GM12878 (cell line): Measurements from ENCODE around the gene HS3ST3A1. TPM values are rescaled to one million over a fixed set of nuclear protein-coding genes. Genes with fewer than 3 reads are reported as not detected.
A peak's percentile ranks its signal among the peaks of the same experiment; 100 is the strongest.

Experiments used
- ATAC-seq: fragments of 200-7000 bp; cut with Tn5 transposase; 3 replicates; pipeline ENCODE4 v1.9.1; 2020; ENCODE audit warnings: mild to moderate bottlenecking, moderate library complexity
- BruUV-seq: library from RNA; stranded (reverse); fragments of 400-500 nt; replicated peaks from 2 replicates; lab custom pipeline; 2021; lab: Mats Ljungman, UMichigan
- CTCF ChIA-PET: fragments of 300-600 bp; sonication (Branson Sonifier 250); formaldehyde crosslinking; extraction: SDS; loops from one replicate; lab custom pipeline; 2021; ENCODE audit warnings: inconsistent platforms; lab: Yijun Ruan, JAX
- POLR2A ChIA-PET: fragments of 350-600 bp; formaldehyde crosslinking; extraction: SDS; loops from one replicate; lab custom pipeline; 2021; ENCODE audit warnings: inconsistent platforms; lab: Charles Lee
- RAD21 ChIA-PET: fragments of 300-600 bp; sonication (Branson Sonifier 250); formaldehyde crosslinking; loops from one replicate; lab custom pipeline; 2023; ENCODE audit warnings: antibody characterized with exemption; ENCODE audit not compliant: unreplicated experiment; lab: Charles Lee
- SMC1A ChIA-PET: fragments of 300-600 bp; sonication (Branson Sonifier 250); formaldehyde crosslinking; loops from one replicate; lab custom pipeline; 2023; ENCODE audit not compliant: unreplicated experiment, uncharacterized antibody; lab: Charles Lee
- DNase-seq: peaks from one replicate; pipeline ENCODE4 v3.0.0-alpha.2; 2011; ENCODE audit warnings: low read depth, low spot score
- FAIRE-seq: peaks from 3 replicates; lab custom pipeline; 2011; peaks lifted over from hg19 to GRCh38; lab: Jason Lieb, UNC
- H2AFZ ChIP-seq: 2 replicates; pipeline ENCODE4 v1.6.0; 2011; ENCODE audit warnings: low read depth, low read length, control low read depth; ENCODE audit not compliant: control insufficient read depth
- H3K27ac ChIP-seq: 2 replicates; pipeline ENCODE4 v1.5.1; 2011; ENCODE audit warnings: control low read depth; ENCODE audit not compliant: control insufficient read depth, insufficient read depth
- H3K27me3 ChIP-seq, 2 experiments: replicated peaks in 1 of 2; 2 replicates each; pipeline versions ENCODE4 v1.6.0 to v1.6.1; 2011; ENCODE audit warnings: low read length in 1 of 2; ENCODE audit not compliant: control insufficient read depth in 2 of 2, insufficient read depth in 2 of 2
- H3K36me3 ChIP-seq, 2 experiments: 2 replicates each; pipeline ENCODE4 v1.5.1; 2011; ENCODE audit warnings: low read length in 1 of 2; ENCODE audit not compliant: control insufficient read depth in 2 of 2, insufficient read depth in 2 of 2
- H3K4me1 ChIP-seq: 2 replicates; pipeline ENCODE4 v1.6.1; 2011; ENCODE audit warnings: mild to moderate bottlenecking, low read length, moderate library complexity, mixed read lengths; ENCODE audit not compliant: control insufficient read depth, insufficient read depth
- H3K4me2 ChIP-seq: 2 replicates; pipeline ENCODE4 v1.6.0; 2011; ENCODE audit warnings: control low read depth; ENCODE audit not compliant: control insufficient read depth, insufficient read depth
- H3K4me3 ChIP-seq: fragments of 200-600 bp; sonication (generic); 2 replicates; pipeline ENCODE4 v1.5.1; 2016
- H3K79me2 ChIP-seq: 2 replicates; pipeline ENCODE4 v1.6.0; 2011; ENCODE audit warnings: low read length; ENCODE audit not compliant: control insufficient read depth, insufficient read depth
- H3K9ac ChIP-seq: 2 replicates; pipeline ENCODE4 v1.8.0; 2011; ENCODE audit warnings: low read length, control low read depth, mixed read lengths; ENCODE audit not compliant: control insufficient read depth, insufficient read depth
- H3K9me3 ChIP-seq: replicated peaks from 3 replicates; pipeline ENCODE4 v1.5.1; 2011; ENCODE audit warnings: mild to moderate bottlenecking, low read length; ENCODE audit not compliant: control insufficient read depth, insufficient read depth
- H4K20me1 ChIP-seq: 2 replicates; pipeline ENCODE4 v1.6.0; 2011; ENCODE audit not compliant: control insufficient read depth, insufficient read depth
- ETV6 ChIP-seq, 2 experiments: fragments of 450-650 bp in 1 of 2; IDR thresholded peaks in 1 of 2; conservative IDR thresholded peaks in 1 of 2; 2 replicates each; pipeline ENCODE4 v1.6.1; 2014; ENCODE audit warnings: antibody characterized with exemption in 1 of 2, borderline replicate concordance in 1 of 2, low read depth in 1 of 2, mild to moderate bottlenecking in 1 of 2, moderate library complexity in 1 of 2
- whole genome bisulfite sequencing: methylation state at CpG from one replicate; pipeline ENCODE4 v1.1.6; 2016; ENCODE audit warnings: low lambda C conversion rate; ENCODE audit not compliant: insufficient replicate concordance, insufficient coverage; ENCODE audit errors: missing lambda C conversion rate; 5-methylcytosine and 5-hydroxymethylcytosine counted together
- in situ Hi-C: fragments of 300-500 bp; cut with MboI; formaldehyde crosslinking; loops from 9 replicates; pipeline ENCODE4 v1.14.3; 2018; ENCODE audit warnings: mixed read lengths
- intact Hi-C: fragments of 100-400 bp; cut with micrococcal nuclease; formaldehyde crosslinking; loops from one replicate; pipeline ENCODE4 v1.14.2; 2022; ENCODE audit not compliant: unreplicated experiment
- polyA plus RNA-seq, 11 experiments: library from polyadenylated mRNA; depleted of rRNA in 4 of 11; unstranded in 6 of 11; stranded (reverse) in 5 of 11; fragments of >200 nt; fragmentation: Nextera tagmentation in 4 of 11; fragmentation: Illumina TruSeq in 1 of 11; extraction: Ambion mirVana in 4 of 11; extraction: Trizol in 1 of 11; gene quantifications; 1 replicate in 1 of 11; 2 replicates in 10 of 11; pipeline versions ENCODE4 v1.2.1 to v1.2.3, GENCODE V29; 2011 to 2016; ENCODE audit warnings: inconsistent platforms in 2 of 11, missing spikeins in 2 of 11, low read depth in 1 of 11
- total RNA-seq, 4 experiments: library from RNA; depleted of rRNA in 3 of 4; stranded (reverse); fragments of >200 nt in 3 of 4; fragmentation: Illumina TruSeq in 1 of 4; extraction: Trizol in 1 of 4; gene quantifications; 2 replicates each; pipeline versions ENCODE4 v1.2.1 to v1.2.3, GENCODE V29; 2013 to 2021
- TF ChIP-seq, protein P1 (sequence below): fragments of 450-650 bp; IDR thresholded peaks from 2 replicates; pipeline ENCODE4 v1.6.1; 2016; ENCODE audit warnings: mild to moderate bottlenecking, moderate library complexity, borderline replicate concordance

Gene HS3ST3A1
- total and polyA plus RNA-seq, 10 of the 15 experiments (the other 5 are each of a cell fraction or from before 2014, with no cell fraction given), result 0.24 to 0.26 TPM; not detected in 8

DNA sequence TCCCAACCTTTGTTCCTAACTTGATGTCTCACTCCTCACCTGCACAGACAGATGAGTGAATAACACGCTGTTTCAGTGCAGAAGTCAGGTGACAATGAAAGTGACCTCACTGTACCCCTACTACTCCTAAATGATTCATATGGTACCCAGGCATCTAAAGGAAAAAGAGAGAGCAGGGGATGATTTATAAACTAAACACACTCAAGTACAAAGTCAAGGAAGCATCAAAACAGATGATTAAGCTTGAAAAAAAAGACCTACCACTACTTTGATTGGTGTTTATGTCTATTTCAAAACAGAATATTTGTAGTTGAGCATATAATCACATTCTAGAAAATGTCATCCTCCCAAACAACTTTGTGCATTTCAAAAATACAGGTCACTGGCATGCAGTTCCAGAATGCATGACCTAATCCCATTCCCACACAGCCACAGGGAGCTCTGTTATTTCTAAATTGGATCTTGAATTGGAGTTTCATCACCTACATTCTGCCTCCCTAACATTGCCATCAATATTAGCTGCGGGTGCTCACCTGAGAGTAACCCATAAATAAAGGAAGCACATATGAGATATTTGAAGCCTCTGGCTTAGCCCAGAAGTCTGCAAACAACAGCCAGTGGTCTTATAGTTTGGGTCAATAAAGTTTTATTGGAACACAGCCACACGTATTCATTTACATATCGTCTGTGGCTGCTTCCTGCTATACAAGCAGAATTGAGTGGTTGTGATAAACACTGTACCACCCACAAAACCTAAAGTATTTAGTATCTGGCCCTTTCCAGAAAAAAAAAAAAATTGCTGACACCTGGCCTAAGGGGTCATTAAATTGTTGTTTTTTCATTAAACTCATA lies 14.0 kb downstream of the HS3ST3A1 start:
- ATAC-seq (no peak), DNase-seq (no peak), FAIRE-seq (no peak)
- RAD21 ChIA-PET, result interaction anchor here (0.8 kb wide), 1 partner anchor 22 kb away, joined by 3 read pairs; no protein-coding TSS in a partner anchor
- no peaks in the 10 kb centered on the region for H3K36me3 ChIP-seq
- H3K9me3 ChIP-seq, result no peaks in the 10 kb centered on the region
- H3K4me3 ChIP-seq, result no peak overlapping the region
- H3K27ac ChIP-seq, result no peak overlapping the region
- 55% methylated on average over 4 of the region's 4 CpGs for WGBS
- H2AFZ ChIP-seq, result no peak overlapping the region
- H4K20me1 ChIP-seq, result no peaks in the 10 kb centered on the region
- CTCF ChIA-PET, result no interaction called here
- no peaks in the 10 kb centered on the region for H3K4me1 ChIP-seq
- H3K9ac ChIP-seq, result no peak overlapping the region
- BruUV-seq, result no TSS peak
- intact Hi-C loops, result no loop called here
- SMC1A ChIA-PET, result interaction anchor here (0.6 to 1.1 kb wide), 2 partner anchors 9 to 218 kb away, joined by 3 read pairs; no protein-coding TSS in a partner anchor
- in situ Hi-C loops, result no loop called here
- H3K4me2 ChIP-seq, result no peak overlapping the region
- POLR2A ChIA-PET, result no interaction called here
- H3K27me3 ChIP-seq, result no peaks in the 10 kb centered on the region
- H3K79me2 ChIP-seq, result no peaks in the 10 kb centered on the region
- TF ChIP-seq ETV6 (conservative IDR thresholded peaks at IDR 0.05 in 1 of 2, IDR thresholded peaks at IDR 0.05 in 1 of 2; ENCODE audit: borderline replicate concordance in 1 of 2, low read depth in 1 of 2), result no peak
- TF ChIP-seq, protein P1, sequence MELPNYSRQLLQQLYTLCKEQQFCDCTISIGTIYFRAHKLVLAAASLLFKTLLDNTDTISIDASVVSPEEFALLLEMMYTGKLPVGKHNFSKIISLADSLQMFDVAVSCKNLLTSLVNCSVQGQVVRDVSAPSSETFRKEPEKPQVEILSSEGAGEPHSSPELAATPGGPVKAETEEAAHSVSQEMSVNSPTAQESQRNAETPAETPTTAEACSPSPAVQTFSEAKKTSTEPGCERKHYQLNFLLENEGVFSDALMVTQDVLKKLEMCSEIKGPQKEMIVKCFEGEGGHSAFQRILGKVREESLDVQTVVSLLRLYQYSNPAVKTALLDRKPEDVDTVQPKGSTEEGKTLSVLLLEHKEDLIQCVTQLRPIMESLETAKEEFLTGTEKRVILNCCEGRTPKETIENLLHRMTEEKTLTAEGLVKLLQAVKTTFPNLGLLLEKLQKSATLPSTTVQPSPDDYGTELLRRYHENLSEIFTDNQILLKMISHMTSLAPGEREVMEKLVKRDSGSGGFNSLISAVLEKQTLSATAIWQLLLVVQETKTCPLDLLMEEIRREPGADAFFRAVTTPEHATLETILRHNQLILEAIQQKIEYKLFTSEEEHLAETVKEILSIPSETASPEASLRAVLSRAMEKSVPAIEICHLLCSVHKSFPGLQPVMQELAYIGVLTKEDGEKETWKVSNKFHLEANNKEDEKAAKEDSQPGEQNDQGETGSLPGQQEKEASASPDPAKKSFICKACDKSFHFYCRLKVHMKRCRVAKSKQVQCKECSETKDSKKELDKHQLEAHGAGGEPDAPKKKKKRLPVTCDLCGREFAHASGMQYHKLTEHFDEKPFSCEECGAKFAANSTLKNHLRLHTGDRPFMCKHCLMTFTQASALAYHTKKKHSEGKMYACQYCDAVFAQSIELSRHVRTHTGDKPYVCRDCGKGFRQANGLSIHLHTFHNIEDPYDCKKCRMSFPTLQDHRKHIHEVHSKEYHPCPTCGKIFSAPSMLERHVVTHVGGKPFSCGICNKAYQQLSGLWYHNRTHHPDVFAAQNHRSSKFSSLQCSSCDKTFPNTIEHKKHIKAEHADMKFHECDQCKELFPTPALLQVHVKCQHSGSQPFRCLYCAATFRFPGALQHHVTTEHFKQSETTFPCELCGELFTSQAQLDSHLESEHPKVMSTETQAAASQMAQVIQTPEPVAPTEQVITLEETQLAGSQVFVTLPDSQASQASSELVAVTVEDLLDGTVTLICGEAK, result peak; percentile 39; the same call in 1 of the 2 replicates
